Left colon (tissue), 2 donors: ENCODE results near the gene MS4A4E. TPM values are rescaled to one million over a fixed set of nuclear protein-coding genes. Genes with fewer than 3 reads are reported as not detected.
A peak's percentile ranks its signal among the peaks of the same experiment; 100 is the strongest.
"Not testable (repeated sequence)": the region's sequence is repeated elsewhere in the genome, so short reads cannot be mapped to it uniquely, and the experiment has no call there.

Source experiments
- ATAC-seq: fragments of 200-7000 bp; cut with Tn5 transposase; one replicate; pipeline ENCODE4 v1.9.1; 2020; ENCODE audit warnings: mild to moderate bottlenecking, moderate library complexity
- DNase-seq, 2 donors: peaks; one replicate each; pipeline ENCODE4 v3.0.0-alpha.2; 2020
- intact Hi-C, 2 donors: fragments of 100-400 bp; cut with DNase I in 1 of 2; cut with micrococcal nuclease in 1 of 2; formaldehyde crosslinking; loops; one replicate each; pipeline versions ENCODE4 v1.11.2 to v1.14.0; 2022; cut with DNase I, micrococcal nuclease
- long read RNA-seq: library from polyadenylated mRNA; unstranded; transcript quantifications from one replicate; pipeline ENCODE4 v2.0.0, GENCODE V29; 2021
- total RNA-seq, 2 donors: library from RNA; stranded (reverse); fragmentation: NEBNext Ultra II Directional; extraction: Animal tissue kit (Norgen Biotek cat#: 25700); gene quantifications; one replicate each; pipeline ENCODE4 v1.2.1, GENCODE V29; 2021
- donor health status: DM: no; HTN: no; CAD: no.
- donor health status: DM: yes; HTN: yes; CAD: no.

The MS4A4E gene
- 1 to 10 TPM; 1.1 to 3.0 TPM for total RNA-seq
- long read RNA-seq = 0 reads

DNA sequence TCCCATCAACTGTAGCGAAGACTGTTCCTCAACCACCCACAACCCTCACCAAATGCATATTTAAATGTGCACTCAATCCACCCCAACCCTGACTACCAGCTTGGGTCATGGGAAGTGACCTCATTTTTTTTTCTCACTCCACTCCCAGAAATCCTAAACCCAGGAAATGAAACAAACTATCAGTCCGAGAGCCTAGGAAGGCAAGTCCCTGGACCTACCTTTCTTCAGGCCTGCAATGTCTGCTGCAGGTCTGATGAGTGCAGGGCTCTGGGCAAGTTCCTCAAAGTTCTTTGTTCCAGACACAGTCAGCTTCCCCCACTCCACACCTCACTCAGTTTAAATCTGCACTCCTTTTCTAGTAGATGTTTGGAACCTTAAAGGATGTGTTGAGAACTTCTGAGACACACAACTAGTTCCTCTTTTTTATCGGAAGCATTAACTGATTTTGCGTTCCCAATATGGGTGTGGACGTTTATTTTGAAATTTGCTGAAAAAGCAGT lies at the start of gene MS4A4E:
TSS of gene MS4A4E (minus strand) at position 398 of the 500 bp plus-strand sequence. CDS start 13,082 bp downstream, outside the sequence.
- intact Hi-C loops = no loop called here
- no peak for ATAC-seq
- no peak for DNase-seq

DNA sequence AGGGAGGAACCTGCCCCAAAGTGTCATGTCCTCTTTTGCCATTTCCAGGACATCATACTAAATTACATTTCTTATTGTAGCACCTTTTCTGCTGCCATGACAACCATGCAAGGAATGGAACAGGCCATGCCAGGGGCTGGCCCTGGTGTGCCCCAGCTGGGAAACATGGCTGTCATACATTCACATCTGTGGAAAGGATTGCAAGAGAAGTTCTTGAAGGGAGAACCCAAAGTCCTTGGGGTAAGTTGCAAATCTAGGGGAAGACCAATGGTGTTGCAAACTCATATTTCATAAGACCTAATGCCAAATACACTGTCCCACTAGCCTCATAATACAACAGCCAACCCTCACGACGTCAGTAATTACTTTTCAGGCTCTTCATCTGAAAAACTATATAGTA lies 49.2 kb upstream of the MS4A4E start:
- intact Hi-C loops = no loop called here
- DNase-seq = no peak
- ATAC-seq = no peak

DNA sequence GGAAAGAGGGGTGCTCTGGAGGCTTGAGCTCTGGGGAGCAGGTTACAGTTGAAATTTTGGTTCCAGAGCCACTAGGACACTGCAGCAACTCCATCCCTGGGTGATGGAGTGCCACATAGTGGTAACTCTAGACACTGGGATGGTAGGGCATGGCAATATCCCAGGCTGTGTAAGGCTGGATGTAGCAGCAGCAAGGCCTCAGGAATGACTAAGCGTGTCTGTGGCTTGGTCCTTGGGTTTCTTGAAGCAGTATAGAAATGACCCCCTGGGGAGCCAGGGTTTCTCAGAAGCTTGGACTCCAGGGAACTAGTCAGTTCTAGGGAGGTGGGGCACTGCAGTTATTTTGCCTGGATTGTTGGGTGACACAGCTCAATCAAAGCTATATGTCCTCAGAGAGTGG lies 45.6 kb upstream of the MS4A4E start:
- intact Hi-C loops = no loop called here
- DNase-seq (no peak), ATAC-seq (no peak)

DNA sequence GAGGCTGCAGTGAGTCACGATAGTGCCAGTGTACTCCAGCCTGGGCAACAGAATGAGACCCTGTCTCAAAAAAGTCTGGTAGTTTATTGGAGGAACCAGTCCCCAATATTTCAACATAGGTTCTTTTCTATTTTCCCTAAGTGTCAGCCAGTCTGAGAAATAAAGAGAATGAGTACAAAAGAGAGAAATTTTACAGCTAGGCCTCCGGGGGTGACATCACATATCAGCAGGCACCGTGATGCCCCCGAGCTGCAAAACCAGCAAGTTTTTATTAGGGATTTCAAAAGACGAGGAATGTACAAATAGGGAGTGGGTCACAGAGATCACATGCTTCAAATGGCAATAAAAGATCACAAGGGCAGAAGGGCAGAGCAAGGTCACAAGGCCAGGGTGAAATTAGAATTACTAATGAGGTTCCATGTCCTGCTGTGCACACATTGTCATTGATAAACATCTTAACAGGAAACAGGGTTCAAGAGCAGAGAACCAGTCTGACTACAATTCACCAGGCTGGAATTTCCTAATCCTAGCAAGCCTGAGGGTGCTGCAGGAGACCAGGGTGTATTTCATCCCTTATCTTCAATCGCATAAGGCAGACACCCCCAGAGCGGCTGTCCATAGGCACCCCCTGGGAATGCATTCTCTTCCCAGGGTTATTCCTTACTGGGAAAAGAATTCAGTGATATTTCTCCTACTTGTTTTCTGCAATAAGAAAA lies 42.6 kb upstream of the MS4A4E start:
- DNase-seq, intact Hi-C loops, ATAC-seq: not testable (repeated sequence)

DNA sequence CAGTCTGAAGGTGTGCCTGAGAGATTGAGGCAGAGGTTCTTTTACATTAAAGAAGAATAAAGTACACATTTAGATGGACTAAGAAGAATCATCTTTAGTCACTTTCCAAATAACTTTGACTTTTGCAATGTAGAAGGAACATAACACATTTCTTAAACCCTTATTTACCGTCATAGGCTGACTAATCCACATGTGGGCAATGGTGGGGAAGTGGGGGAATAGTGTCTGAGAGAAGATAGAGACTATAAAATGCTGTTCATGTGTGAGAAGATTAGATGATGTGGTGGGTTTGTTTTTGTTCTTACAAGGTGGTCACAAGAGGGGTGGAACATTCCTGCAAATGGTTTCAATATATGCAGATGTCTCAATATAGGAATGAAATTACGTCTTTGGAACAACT lies 39.3 kb upstream of the MS4A4E start:
- intact Hi-C loops = no loop called here
- ATAC-seq (no peak), DNase-seq (no peak)

DNA sequence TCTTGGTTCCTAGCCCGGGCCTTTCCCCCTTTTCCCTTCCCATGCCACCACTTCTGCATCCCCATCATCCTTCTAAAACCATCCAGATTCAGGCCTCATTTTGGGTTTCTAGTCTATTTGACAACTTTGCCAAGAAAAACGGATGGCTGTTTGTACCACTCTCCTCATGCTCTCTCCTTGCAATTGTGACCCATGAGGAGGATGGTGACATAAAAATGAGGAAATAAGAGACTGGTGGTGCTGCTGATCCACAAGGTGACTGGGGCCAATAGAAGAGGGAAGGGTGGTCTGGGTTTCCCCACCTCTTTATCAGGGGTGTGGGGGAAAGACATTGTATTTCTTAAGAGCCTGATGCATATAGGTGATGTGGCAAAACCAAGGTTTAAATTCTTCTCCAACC lies 38.5 kb upstream of the MS4A4E start:
- intact Hi-C loops = no loop called here
- no peak for ATAC-seq
- DNase-seq = no peak

DNA sequence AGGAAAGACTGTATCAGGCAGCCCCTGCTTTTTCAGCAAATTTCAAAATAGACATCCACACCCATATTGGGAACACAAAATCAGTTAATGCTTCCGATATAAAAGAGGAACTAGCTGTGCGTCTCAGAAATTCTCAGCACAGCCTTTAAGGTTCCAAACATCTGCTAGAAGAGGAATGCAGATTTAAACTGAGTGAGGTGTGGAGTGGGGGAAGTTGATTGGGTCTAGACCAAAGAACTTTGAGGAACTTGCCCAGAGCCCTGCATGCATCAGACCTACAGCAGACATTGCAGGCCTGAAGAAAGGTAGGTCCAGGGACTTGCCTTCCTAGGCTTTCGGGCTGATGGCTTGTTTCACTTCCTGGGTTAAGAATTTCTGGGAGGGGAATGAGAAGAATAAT lies 37.5 kb upstream of the MS4A4E start, which contains the start of gene MS4A4A:
TSS of gene MS4A4A (plus strand) at position 255 of the 400 bp plus-strand sequence. CDS start at position 265, 10 bp downstream.
- intact Hi-C loops = no loop called here
- DNase-seq (peak in 1 of 2 donors; percentile 12), ATAC-seq (no peak)

DNA sequence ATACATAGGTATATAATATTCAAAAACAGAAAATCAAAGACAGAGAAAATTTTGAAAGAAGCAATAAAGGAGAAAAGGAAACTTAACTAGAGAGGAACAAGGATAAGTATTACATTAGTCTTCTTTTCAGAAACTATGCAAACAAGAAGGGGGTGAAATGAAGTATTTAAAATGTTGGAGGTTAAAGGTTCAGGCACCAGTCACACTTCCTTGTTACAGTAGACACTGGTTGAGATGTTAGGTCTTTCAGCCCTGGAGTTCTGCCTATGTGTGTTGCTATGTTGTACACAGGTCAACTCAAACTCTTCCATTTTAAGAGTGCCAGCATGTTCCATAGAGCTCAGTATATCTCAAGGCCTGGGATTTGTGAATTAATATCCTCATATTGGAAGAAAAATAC lies 31.5 kb upstream of the MS4A4E start:
- ATAC-seq = no peak
- no peak for DNase-seq
- intact Hi-C loops = no loop called here

DNA sequence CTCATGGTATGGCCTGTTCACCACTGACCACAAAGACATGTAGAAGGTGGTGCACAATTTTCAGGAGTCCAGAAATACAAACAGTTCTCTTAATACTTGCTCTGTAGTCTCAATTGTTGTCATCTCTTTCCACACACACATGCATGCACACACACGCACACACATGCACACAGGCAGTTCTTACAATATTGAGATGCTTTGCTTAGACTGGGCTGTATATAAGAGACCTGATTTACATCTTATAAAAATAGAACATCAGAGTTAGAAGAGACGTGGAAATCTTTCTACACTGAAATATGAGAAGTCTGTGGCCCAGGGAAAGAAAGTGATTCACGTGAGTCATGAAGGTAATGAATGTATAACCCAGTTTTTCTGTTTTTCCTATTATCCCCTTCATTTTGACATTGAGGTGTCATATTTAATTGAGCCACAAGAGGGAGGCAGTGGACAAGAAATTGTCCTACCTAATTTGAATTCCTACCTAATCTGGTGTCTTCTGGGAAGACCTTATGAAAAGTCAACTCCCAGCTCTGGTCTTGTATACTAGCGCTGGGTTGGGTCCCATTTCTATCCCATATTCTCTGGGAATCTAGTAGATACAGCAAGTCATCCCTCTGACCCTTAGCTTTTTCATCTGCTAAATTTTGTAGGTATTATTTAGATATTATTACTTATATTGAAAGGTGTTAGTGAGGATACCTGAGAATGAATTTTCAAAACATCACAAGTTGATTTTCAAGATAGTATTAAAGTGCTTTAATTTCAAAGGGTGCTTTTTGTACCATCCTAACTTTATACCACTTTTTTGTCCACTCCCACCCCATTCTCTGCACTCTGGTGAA lies 22.7 kb upstream of the MS4A4E start:
- intact Hi-C loops = no loop called here
- DNase-seq (no peak), ATAC-seq (peak; percentile 42)

DNA sequence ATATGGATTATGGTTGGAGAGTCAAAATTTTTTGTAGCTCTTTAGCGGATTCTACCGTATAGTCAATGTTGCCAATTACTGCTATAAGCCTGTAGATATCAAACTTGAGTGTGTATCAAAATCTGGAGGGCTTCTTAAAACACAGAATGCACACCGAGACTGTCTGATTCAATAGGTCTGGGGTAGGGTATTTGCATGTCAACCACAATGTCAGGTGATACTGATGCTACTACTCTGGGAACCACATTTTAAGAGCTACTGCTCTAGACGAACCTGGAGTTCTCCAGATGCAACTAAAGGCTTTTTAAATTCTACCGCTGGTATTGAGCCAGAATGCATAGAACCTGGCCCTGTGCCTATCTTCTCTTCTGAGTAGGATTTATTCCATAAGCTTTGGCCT lies 21.7 kb upstream of the MS4A4E start:
- DNase-seq = no peak
- intact Hi-C loops = no loop called here
- no peak for ATAC-seq

DNA sequence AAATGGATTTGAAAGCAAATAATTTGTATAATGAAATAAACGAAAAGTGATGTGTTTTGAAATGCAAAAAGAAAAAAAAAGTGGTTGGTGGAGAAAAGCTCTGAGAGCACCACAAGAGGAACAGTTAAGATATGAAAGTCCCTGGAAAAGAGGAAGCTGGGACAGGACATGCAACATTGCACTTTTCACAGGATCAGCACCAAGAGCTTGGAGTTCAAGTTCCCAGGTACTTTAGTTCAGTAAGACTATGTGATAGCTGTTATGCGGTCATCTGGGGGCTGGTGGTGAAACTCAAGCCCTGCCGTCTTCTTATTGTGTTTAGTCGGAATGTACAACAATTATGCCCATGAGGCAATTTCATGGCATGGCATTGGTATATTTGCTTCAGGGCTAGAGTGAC lies 20.5 kb upstream of the MS4A4E start:
- no peak for ATAC-seq
- no peak for DNase-seq
- intact Hi-C loops = no loop called here

DNA sequence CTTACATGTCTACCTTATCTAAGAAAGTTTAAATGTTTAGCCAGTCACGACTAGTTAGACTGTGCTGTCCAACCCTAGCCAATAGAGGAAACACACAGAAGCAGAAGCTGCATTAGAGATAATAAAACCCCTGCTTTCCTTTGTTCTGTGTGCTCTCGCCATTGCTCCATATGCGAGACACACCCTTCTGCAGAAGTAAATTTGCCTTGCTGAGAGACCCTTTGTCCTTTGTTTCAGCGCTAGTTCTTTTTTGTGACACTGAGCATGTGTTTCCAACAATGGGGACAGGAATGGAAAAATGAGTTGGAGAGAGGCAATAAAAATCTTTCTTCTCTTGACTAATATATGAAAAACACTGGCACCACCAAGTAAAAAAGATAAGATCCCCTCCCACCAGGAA lies 18.1 kb upstream of the MS4A4E start:
- intact Hi-C loops = no loop called here
- DNase-seq (no peak), ATAC-seq (no peak)

DNA sequence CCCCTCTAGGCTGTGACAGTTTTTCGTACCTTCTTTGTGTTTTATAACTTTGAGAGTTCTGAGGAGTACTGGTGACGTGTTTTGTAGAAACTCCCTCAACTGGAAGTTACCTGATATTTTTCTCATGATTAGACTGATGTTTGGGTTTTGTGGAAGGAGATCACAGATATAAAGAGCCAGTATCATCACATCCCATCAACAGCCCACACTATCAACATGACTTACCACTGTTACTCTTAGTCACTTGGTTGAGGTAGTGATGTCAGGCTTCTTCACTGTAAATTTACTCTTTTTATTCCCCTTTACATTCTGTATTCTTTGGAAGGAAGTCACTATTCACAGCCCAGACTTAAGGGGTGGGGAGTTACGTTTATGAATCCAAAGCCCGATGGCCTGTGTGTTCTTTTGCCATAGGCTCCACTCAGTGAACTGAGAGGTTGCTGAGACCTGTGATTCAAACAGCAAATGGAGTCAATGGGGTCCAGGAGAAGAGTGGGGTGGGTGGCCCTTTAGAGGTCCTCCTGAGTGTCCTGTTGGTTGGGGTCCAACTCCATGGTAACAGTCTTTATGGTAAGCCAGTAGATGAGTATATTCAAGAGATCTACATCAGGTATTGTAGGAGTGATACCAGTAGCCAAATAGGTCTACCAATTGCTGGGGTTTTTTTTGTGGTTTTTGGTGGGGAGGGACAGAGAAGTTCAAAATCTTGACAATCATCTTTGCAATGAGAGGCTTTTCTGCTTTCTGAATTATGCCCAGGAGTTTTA lies 15.2 kb upstream of the MS4A4E start:
- ATAC-seq = no peak
- intact Hi-C loops = no loop called here
- no peak for DNase-seq

DNA sequence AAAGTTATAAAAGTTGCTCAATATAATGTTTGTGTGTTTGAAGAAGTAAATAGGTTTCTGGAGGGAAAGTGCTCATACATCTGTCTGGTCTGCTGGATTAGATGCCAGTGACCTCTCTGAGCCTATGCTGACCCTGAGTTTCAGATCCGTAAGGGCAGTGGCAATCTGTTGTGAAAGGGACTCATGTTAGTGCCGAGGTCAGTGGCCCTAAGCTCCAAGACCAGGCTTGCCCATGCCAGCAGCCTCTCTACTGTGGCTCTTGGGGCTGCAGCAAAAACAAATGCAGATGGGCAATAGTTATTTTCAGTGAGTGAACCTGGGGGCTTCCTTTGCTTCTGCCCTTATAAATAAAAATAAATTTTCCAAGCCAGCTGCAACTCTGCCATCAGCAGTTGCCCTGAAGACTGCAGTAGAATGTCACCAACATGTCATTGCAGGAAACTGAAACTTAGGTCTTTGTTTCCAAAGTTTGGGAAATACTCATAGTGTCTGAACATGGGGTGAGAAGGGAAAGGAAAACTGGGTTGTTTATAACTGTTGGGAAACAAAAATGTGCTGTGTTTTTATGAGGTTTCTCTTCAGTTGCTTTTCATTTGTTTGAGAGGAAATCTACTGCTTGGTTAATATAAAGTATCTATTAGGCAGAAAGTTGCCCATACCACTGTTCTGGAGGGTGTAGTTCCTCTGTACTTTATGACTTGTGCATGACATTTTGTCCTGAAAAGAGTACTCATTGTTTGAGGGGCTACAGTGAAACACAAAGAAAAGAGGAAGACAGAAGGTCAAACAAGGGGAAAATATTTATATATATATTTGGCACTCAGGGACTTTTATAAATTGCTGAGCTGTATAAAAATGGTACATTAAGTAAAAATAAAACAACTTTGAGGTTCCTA lies 9.5 kb upstream of the MS4A4E start:
- DNase-seq (no peak), ATAC-seq (no peak)
- intact Hi-C loops = no loop called here

DNA sequence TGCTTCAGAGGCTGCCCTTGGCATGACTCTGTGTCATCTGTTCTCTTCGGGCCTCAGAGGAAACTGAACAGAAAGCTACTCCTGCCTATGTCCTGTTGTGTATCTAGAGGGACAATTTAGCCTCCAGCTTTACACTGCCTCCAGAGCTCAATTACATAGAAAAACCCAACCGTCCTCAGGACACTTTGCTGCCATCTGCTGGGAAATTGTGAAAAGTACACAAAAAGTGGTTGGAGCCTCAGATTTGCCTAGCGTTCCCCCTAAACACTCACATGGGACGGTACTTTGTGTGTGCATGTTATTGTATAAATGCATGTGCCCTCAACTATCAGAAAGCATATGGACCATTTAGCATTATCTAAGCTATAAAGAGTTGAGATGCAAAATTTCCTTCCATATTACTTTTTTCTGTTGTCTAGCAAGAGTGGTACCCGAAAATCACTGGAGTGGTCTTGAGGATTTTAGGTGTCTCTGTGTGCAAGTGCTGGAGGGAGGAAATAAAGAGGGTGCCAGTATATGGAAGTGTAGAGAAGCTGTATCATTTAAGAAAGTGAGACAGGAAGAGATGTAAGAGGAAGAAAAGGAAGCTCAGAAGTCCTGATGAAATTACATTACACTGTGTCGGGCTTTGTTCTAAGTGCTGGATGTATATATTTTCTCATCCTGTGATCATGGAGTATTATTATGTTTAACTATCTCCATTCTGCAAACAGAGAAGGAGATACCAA lies 8.7 kb upstream of the MS4A4E start:
- DNase-seq (no peak), ATAC-seq (peak; percentile 56)
- intact Hi-C loops = no loop called here

DNA sequence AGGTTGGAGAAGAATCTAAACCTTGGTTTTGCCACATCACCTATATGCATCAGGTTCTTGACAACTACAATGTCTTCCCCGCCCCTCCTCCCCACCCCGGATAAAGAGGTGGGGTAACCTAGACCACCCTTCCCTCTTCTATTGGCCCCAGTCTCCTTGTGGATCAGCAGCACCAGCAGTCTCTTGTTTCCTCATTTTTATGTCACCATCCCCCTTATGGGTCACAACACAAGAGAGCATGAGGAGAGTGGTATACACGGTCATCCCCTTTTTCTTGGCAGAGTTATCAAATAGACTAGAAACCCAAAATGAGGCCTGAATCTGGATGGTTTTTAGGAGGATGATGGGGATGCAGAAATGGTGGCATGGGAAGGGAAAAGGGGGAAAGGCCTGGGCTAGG lies 1.2 kb downstream of the MS4A4E start:
- ATAC-seq (no peak), DNase-seq (no peak)
- intact Hi-C loops = no loop called here

DNA sequence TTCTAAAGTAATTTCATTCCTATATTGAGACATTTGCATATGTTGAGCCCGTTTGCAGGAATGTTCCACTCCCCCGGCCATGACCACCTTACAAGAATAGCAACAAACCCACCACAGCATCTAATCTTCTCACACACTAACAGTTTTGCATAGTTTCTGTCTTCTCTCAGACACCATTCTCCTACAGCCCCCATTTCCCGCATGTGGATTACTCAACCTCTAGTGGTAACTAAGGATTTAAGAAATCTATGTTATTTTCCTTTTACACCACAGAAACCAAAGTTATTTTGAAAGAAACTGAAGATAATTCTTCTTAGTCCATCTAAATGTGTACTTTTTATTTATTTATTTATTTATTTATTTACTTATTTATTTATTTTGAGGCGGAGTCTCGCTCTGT lies 2.3 kb downstream of the MS4A4E start:
- intact Hi-C loops = no loop called here
- ATAC-seq (no peak), DNase-seq (no peak)

DNA sequence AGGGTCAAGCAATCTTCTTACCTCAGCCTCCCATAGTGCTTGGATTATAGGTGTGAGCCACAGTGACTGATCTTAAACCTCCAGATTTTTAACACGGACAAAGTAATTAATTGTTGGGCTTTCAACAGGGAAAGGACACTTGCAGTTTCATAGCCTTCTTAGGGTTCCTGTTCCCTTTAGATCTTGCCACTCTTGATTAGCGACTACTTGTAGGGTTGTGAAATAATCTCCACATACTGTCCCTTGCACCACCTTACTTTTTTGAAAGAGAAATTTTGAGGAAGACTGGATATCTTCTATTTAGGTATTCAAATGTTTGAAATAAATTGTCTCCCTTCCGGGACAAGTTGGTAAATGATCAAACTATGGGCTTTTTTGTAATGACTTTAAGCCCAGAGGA lies 7.6 kb downstream of the MS4A4E start:
- intact Hi-C loops = no loop called here
- DNase-seq = no peak
- ATAC-seq = no peak
